ENCODE results near the gene NDUFAF5. TPM values are rescaled to one million over a fixed set of nuclear protein-coding genes. Genes with fewer than 3 reads are reported as not detected.

The NDUFAF5 gene
- total RNA-seq, 1 donor from 2014 or later = 20.7 TPM

Other genes starting within 250 kb of the NDUFAF5 start
- 18.5 TPM for gene TASP1, start 146.1 kb upstream of the NDUFAF5 start, total RNA-seq
- gene ESF1, start 109 bp upstream of the NDUFAF5 start, total RNA-seq = 17.9 TPM
- not detected for gene SEL1L2, start 205.6 kb downstream of the NDUFAF5 start, total RNA-seq
- 17.6 TPM for gene MACROD2, start 210.5 kb downstream of the NDUFAF5 start, total RNA-seq